Calu3 (cell line): ENCODE results near the gene MCF2L2. TPM values are rescaled to one million over a fixed set of nuclear protein-coding genes. Genes with fewer than 3 reads are reported as not detected.
"Not testable (repeated sequence)": the region's sequence is repeated elsewhere in the genome, so short reads cannot be mapped to it uniquely, and the experiment has no call there.

Source experiments
- BruUV-seq: library from RNA; stranded (reverse); fragments of 400-500 nt; replicated peaks from 2 replicates; lab custom pipeline; 2021; lab: Mats Ljungman, UMichigan
- CTCF ChIA-PET: fragments of 300-600 bp; sonication (Branson Sonifier 250); formaldehyde crosslinking; loops from one replicate; lab custom pipeline; 2022; ENCODE audit warnings: antibody characterized with exemption; lab: Charles Lee
- DNase-seq: peaks from one replicate; pipeline ENCODE4 v3.0.0; 2022
- H3K27ac Mint-ChIP-seq: one replicate; pipeline ENCODE4 v1.8.0; 2022; ENCODE audit warnings: mixed read lengths; ENCODE audit not compliant: unreplicated experiment
- H3K27me3 Mint-ChIP-seq: one replicate; pipeline ENCODE4 v1.8.0; 2022; ENCODE audit warnings: mixed read lengths; ENCODE audit not compliant: unreplicated experiment
- H3K36me3 Mint-ChIP-seq: one replicate; pipeline ENCODE4 v1.8.0; 2022; ENCODE audit warnings: mild to moderate bottlenecking, moderate library complexity, mixed read lengths; ENCODE audit not compliant: insufficient read depth, unreplicated experiment
- H3K4me1 Mint-ChIP-seq: one replicate; pipeline ENCODE4 v1.8.0; 2022; ENCODE audit warnings: mild to moderate bottlenecking, low read depth, mixed read lengths; ENCODE audit not compliant: unreplicated experiment
- H3K4me3 Mint-ChIP-seq: one replicate; pipeline ENCODE4 v1.8.0; 2022; ENCODE audit warnings: mild to moderate bottlenecking, low read depth, moderate library complexity, mixed read lengths; ENCODE audit not compliant: unreplicated experiment
- H3K9me3 Mint-ChIP-seq: one replicate; pipeline ENCODE4 v1.8.0; 2022; ENCODE audit warnings: low read depth, mixed read lengths; ENCODE audit not compliant: unreplicated experiment
- CTCF ChIP-seq: fragments of 200-600 bp; IDR thresholded peaks from one replicate; pipeline ENCODE4 v1.8.0; 2022; ENCODE audit warnings: antibody characterized with exemption; ENCODE audit not compliant: unreplicated experiment
- intact Hi-C: fragments of 100-400 bp; cut with micrococcal nuclease; formaldehyde crosslinking; loops from one replicate; pipeline ENCODE4 v1.10.0; 2022; ENCODE audit not compliant: unreplicated experiment
- total RNA-seq: library from RNA; stranded (reverse); gene quantifications from 2 replicates; pipeline ENCODE4 v1.2.3, GENCODE V29; 2022

The MCF2L2 gene
- total RNA-seq, 1 experiment from 2014 or later = 0.35 TPM

DNA sequence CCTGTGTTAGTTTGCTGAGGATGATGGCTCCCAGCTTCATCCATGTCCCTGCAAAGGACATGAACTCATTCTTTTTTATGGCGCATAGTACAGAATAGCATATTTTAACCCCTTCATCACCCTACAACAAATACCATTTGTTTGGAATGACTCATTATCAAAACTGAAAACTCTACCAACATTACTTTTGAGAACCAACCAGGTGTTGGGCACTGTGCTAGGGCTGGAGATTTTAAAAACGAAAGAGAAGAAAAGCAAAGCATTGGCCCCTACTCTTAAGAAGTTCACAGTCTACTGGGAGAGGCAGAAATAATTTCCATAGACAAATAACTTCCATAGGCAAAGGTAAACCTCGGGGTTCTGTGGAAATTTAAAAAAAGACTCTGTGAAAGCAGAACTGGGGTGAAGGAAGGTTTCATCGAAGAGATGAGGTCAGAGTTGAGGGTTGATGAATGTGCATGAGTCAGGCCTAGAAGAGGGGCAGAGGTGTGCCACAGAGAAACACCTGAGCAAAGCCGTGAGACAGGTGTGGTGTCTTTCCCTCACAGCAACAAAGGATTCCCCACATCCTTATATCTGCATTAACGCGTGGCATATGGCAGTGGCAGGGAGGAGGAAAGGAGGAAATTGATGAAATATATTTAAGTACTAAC, 51.0 kb downstream of the MCF2L2 start:
- intact Hi-C loops = no loop called here
- CTCF ChIA-PET = interaction anchor here (2.5 kb wide), 1 partner anchor 193 kb away, joined by 9 read pairs; no protein-coding TSS in a partner anchor
- peak; percentile 11 for DNase-seq
- no peaks in the 10 kb centered on the region for H3K36me3 Mint-ChIP-seq
- no peak for TF ChIP-seq CTCF
- peaks cover 38% of the 10 kb centered on the region for H3K4me1 Mint-ChIP-seq
- H3K4me3 Mint-ChIP-seq = no peak overlapping the region
- H3K27me3 Mint-ChIP-seq = no peaks in the 10 kb centered on the region
- H3K9me3 Mint-ChIP-seq = no peaks in the 10 kb centered on the region
- BruUV-seq = no TSS peak
- H3K27ac Mint-ChIP-seq = peak overlapping the region; percentile 15

GRCh38 chr3:183375787-183376186, 52.6 kb downstream of the MCF2L2 start:
- Mint-ChIP-seq H3K4me3 (no peak overlapping the region), H3K27me3 (no peaks in the 10 kb centered on the region), H3K27ac (no peak overlapping the region), H3K36me3 (peaks cover 5% of the 10 kb centered on the region), H3K9me3 (no peaks in the 10 kb centered on the region), H3K4me1 (peaks cover 45% of the 10 kb centered on the region)
- intact Hi-C loops = no loop called here
- no peak for DNase-seq
- no peak for TF ChIP-seq CTCF
- BruUV-seq = no TSS peak
- CTCF ChIA-PET = interaction anchor here (1.4 kb wide), 1 partner anchor 191 kb away, joined by 4 read pairs; no protein-coding TSS in a partner anchor

DNA sequence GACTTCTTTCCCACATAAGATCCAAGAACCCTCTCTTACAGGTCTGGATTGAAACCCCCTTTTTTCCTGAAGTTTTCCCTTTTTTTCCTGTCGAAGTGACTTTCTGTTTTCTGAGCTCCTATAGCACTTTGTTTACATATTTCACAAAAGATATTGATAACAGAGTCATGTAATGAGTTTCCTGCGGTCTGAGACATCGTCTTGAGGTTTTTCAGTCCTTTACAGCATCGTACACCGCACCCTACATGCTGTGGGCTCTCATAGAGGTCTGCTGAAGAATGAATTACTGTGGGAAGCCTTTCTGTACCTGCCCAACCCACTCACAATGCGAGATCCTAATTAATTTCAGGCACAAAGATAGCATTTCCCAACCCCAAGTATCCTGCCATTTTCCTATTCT, 53.1 kb downstream of the MCF2L2 start:
- peaks cover 47% of the 10 kb centered on the region for H3K4me1 Mint-ChIP-seq
- peaks cover 7% of the 10 kb centered on the region for H3K36me3 Mint-ChIP-seq
- no peak for TF ChIP-seq CTCF
- H3K27me3 Mint-ChIP-seq = no peaks in the 10 kb centered on the region
- intact Hi-C loops = no loop called here
- no peak for DNase-seq
- CTCF ChIA-PET = interaction anchor here (1.4 kb wide), 1 partner anchor 191 kb away, joined by 4 read pairs; no protein-coding TSS in a partner anchor
- no peak overlapping the region for H3K4me3 Mint-ChIP-seq
- H3K9me3 Mint-ChIP-seq = no peaks in the 10 kb centered on the region
- no TSS peak for BruUV-seq
- H3K27ac Mint-ChIP-seq = no peak overlapping the region

DNA sequence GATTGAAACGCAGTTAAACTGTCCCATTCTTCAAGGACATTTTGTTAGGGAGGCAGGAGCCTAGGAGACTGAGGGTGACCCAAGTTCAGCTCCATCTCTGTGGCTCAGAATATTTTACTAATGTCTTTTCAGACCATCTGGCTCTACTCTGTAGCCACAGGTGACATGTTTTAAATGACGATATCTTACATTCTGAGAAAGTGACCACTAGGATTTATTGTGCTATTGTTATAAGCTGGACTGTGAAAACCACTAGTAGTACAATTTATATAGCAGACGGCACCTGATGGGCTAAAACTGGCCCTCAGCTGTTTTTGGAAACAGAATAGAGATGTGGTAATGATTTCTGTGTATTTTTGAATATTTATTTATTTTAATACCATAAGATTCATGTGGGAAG, 55.5 kb downstream of the MCF2L2 start:
- H3K4me1 Mint-ChIP-seq = peaks cover 59% of the 10 kb centered on the region
- H3K4me3 Mint-ChIP-seq = no peak overlapping the region
- no peak for TF ChIP-seq CTCF
- BruUV-seq = no TSS peak
- no peaks in the 10 kb centered on the region for H3K27me3 Mint-ChIP-seq
- DNase-seq = no peak
- H3K9me3 Mint-ChIP-seq = peaks cover 3% of the 10 kb centered on the region
- H3K36me3 Mint-ChIP-seq = peaks cover 7% of the 10 kb centered on the region
- H3K27ac Mint-ChIP-seq = no peak overlapping the region
- intact Hi-C loops = no loop called here
- CTCF ChIA-PET = interaction anchor here (3.3 kb wide), 1 partner anchor 187 kb away, joined by 11 read pairs; no protein-coding TSS in a partner anchor

DNA sequence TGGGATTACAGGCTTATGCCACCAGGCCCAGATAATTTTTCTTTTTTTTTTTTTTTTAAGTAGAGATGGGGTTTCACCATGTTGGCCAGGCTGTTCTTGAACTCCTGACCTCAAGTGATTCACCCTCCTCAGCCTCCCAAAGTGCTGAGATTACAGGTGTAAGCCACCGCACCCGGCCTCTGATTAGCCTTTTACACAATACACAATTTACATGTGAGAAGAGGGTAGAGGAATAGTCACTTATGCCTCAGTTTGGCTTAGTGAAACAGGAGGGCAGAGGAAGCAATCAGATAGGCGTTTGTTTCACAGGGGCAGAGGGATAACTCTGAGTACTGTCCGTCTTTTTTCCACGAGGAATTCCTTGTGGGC, 56.8 kb downstream of the MCF2L2 start:
- H3K27ac Mint-ChIP-seq = peak overlapping the region; percentile 90
- H3K27me3 Mint-ChIP-seq, H3K9me3 Mint-ChIP-seq, H3K4me3 Mint-ChIP-seq, intact Hi-C loops, H3K36me3 Mint-ChIP-seq: not testable (repeated sequence)
- peak; percentile 34 for DNase-seq
- BruUV-seq = TSS peak; percentile 85
- peaks cover 51% of the 10 kb centered on the region for H3K4me1 Mint-ChIP-seq
- CTCF ChIA-PET = interaction anchor here (0.6 to 3.3 kb wide), 10 partner anchors 9 to 281 kb away, joined by 3 to 15 read pairs (median 4); no protein-coding TSS in a partner anchor
